ENCODE data around the gene CLASP2.
"Not testable (repeated sequence)": the region's sequence is repeated elsewhere in the genome, so short reads cannot be mapped to it uniquely, and the experiment has no call there.

CLASP2 gene

DNA sequence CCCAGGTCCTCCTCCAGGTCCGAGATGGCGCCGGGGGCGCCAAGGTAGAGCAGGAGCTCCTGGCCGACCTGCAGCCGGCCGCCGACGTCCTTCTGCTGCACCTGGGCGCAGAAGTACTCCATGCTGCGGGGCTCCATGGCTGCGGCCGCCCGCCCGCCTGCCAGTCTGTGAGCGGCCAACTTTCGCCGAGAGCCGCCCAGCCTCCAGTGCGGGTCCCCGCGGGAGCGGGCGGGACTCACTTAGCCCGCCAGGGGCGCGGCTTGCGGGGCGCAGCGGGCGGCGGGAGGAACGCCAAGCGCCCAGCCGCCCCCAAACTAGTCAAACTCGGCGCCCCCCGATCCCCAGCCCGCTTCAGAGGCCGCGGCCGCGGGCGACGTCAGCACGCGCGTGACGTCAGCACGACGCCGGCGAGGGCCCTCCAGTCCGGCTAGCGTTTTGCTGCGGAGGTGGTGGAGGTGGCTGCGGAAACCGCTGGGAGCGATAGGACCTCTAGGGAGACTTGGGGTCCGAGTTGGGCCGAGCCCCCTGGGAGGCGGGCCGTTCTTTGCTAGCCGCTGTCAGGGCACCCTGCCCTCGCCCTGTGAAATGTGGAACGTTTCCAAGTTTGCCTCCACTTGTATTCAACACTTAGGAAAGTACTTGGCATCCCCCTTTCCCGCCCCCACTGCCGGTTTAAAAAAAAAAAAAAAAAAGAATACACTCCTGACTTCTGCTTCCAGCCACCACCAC is at the start of gene CLASP2:
Gene CLASP2 (minus strand): TSS at position 389 of the 729 bp plus-strand sequence. CDS start 252 bp downstream, at position 137.
- peak; percentile 83 for DNase-seq

- DNase-seq = no peak
Measured at GRCh38 chr3:33758864-33759263, 40.8 kb upstream of the CLASP2 start.

GRCh38 chr3:33758281-33758680 is 40.2 kb upstream of the CLASP2 start:
- DNase-seq = no peak

- DNase-seq = not testable (repeated sequence)
Measured at GRCh38 chr3:33754391-33754790, 36.3 kb upstream of the CLASP2 start.

DNA sequence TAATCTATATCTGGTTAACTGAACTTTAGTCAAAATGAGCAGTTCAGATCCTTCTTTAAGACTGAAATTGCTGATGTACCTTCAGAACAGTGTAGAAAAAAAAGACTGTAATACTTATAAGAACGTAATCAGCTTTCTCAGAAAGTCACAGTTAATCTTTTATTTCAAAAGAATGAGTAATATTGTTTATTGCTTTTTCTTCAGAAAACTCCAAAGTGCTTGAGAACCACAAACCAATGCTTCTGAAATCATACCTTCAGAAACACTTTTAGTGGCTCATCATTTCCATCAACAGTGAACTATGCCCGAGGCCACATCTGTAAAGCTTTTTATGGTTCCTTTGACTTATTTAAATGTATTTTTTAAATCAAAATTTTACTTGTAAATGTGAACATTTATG is 33.3 kb upstream of the CLASP2 start:
- DNase-seq = no peak

GRCh38 chr3:33750211-33750548 is 32.1 kb upstream of the CLASP2 start:
- DNase-seq = no peak

GRCh38 chr3:33749546-33750210 is 31.6 kb upstream of the CLASP2 start:
- no peak for DNase-seq

DNA sequence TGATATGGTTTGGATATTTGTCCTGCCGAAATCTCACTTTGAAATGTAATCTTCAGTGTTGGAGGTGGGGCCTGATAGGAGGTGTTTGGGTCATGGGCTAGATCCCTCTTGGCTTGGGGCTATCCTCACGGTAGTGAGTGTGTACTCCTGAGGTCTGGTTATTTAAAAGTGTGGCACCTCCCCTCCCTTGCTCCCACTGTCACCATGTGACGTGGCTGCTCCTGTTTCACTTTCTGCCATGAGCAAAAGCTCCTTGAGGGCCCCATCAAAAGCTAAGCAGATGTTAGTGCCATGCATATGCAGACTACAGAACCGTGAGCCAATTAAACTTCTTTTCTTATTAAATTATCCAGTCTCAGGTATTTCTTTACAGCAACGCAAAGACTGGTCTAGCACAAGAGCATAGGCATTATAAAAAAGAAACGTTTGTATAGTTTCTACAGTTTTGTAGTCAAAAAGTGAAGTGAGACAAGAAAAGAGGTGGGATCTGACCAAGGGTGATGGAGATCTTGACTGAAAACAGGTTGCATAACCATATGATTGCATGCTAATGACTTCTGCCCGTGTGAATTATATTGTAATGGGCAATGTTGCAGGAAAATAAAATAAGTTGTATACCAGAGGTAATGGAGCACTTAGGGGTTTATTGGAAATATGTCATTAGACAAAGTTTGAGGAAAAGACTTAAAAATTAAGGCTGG is 28.5 kb upstream of the CLASP2 start:
- DNase-seq = no peak

- DNase-seq = no peak
Measured at GRCh38 chr3:33737146-33737545, 19.1 kb upstream of the CLASP2 start.

GRCh38 chr3:33732394-33732793 is 14.3 kb upstream of the CLASP2 start:
- peak; percentile 7 for DNase-seq

DNA sequence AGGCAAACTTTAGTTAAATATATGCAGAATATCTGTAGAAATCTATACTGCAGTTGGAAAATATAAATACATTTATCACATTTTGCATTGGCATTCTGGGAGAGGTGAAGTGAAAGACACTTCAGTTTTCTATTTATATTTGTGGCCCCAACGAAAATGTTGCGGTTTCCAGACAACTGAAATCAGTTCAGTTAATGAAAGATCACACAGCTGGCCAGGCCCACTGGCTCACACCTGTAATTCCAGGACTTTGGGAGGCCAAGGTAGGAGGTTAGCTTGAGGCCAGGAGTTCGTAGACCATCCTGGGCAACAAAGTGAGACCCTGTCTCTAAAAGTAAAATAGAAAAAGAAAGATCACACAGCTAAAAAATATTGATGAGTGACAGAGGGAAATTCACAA is 11.9 kb upstream of the CLASP2 start:
- no peak for DNase-seq

- DNase-seq = no peak
Measured at GRCh38 chr3:33724256-33724655, 6.2 kb upstream of the CLASP2 start.

DNA sequence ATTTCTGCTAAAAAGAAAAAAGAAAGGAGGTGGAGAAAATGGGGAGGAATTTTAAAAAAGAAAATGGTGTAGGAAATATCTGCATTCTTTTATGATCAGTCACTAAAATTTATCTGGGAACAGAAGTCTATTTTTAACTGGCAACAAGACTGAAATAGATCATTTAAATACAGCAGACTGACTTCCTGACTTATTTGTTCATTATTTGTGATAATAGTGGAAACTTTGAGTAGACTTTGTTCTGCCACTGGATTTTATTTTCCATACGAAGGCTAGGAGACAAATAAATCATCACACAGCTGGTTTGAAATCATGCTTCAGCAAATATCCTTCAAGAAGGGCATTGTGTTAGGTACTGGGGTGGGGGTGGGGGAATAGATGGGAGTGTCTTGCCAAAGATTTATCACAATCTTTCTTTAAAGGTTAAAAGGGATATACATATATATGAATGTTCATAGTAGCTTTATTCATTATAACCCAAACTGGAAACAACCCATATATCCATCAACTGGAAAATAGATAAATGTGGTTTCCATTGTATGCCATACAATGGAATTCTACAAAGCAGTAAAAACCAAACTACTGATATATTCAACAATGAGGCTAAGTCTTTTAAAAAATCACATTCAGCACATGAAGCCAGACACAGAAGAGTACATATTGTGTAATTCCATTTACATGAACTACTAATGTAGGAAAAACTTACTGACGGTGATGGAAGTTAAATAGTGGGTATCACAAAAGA is 4.7 kb upstream of the CLASP2 start:
- DNase-seq = no peak

DNA sequence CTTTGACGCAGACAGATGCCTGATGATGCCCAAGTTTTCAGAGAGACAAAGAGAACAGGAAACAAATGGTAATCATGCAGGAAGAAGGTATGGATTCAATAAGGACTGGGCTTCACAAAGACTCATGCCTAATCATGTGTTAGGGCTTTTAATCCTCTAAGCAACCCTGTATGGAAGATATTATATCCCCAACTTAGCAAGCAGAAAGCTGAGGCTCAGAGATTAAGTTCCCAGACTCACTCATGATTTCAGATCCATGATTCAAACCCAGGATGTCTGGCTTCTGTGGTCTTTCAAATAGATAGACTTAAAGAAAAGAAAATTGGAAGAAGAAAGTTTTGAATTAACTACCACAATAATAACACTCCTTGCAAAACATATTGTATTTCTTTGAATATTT is 4.1 kb upstream of the CLASP2 start:
- no peak for DNase-seq

DNA sequence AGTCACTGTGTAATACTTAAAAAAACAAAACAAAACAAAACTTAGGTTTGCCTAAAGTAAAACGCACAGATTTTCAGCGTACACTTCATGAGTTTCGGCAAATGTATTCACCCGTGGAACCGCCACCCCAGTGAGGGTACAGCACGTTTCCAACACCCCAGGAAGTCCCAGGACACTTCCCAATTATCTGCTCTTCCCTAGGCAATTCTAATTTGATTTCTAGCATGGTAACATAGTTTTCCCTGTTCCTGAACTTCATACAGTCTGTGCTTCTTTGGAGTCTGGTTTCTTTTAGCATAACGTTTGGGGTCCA is 497 bp upstream of the CLASP2 start:
- no peak for DNase-seq

DNA sequence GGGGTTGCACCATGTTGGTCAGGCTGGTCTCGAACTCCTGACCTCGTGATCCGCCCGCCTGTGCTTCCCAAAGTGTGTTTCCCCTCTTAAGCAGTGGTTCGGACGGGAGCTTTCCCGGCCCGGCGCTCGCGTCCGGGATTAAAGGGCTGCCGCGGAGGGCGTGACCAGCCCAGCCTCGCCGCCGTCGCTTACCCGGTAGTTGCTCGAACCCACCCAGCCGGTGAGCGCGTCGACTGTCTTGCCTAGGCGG is 513 bp downstream of the CLASP2 start:
- peak; percentile 58 for DNase-seq

- DNase-seq = no peak
Measured at GRCh38 chr3:33716227-33716626, 1.8 kb downstream of the CLASP2 start.

GRCh38 chr3:33711100-33711499 is 7.0 kb downstream of the CLASP2 start:
- DNase-seq = no peak

GRCh38 chr3:33706056-33706455 is 12.0 kb downstream of the CLASP2 start:
- no peak for DNase-seq

DNA sequence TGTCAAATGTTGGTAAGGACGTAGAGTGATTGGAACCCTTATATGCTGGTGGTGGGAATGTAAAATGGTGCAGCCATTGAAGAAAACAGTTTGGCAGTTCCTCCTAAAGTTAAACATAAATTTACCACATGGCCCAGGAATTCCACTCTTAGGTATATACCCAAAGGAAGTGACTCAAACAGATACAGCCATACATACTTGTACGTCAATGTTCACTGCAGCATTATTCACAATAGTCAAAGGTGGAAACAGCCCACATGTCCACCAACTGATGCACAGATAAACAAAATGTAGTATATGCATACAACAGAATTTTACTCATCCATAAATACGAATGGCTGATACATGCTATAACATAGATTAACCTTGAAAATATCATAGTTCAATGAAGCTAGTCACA is 13.2 kb downstream of the CLASP2 start:
- DNase-seq = no peak

DNA sequence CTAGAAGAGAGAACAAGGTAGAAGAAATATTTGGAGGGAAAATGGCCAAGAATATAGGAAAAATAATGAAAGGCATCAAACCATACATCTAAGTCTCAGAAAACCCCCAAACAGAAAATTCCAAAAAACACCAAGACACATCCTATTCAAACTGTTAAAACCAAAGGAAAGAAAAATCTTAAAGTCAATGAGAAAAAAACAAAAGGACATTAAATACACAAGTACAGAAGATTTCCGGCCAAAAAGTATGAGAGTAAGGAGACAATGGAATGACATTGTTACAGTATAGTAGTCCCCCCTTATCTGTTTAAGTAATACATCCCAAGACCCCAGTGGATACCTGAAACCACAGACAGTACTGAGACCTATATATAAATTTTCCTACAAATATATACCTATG is 18.8 kb downstream of the CLASP2 start:
- DNase-seq = no peak

- DNase-seq = no peak
Measured at GRCh38 chr3:33694944-33695343, 23.1 kb downstream of the CLASP2 start.

GRCh38 chr3:33690341-33690740 is 27.7 kb downstream of the CLASP2 start:
- DNase-seq = no peak

DNA sequence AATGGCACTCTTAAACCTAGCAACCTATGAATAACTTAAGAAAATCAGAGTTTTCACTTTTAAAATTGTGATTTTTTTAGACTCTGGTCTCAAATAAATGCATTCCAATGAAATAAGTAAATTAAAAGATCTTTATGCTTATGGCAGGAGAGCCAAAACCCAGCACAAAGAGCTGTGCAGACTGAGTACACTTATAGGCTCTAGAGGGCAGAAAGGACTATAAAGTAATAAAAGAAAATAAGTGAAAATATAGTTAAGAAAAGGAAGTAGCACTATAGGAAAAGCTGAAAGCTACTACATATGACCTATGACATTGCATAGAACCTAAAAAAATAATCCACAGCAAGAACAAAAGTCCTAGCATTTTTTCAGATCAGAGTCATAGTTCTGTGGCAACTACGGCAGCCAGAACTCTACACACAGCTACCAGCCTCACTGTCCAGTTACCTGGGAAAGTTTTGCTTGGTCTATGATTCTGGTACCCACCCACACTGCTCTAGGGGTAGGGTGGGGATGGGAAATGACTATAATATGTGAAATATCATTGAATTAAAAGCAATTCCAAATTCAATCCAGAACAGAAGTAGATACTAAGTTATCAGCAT is 30.5 kb downstream of the CLASP2 start:
- no peak for DNase-seq

Measured in stimulated activated CD4-positive, alpha-beta T cell treated with anti-CD3 and anti-CD28 coated beads, Interleukin-4, amount 100 ng/mL, for 24 hours (primary cell).